ENCODE measurements around the gene MYNN.

The MYNN gene

GRCh38 chr3:169744366-169745054 is 28.7 kb upstream of the MYNN start:
- peak; percentile 26 for TF ChIP-seq CTCF (IDR thresholded peaks at IDR 0.05; ENCODE audit: insufficient read depth, low read length, poor library complexity, severe bottlenecking)
- no peak for TF ChIP-seq EZH2phosphoT487 (conservative IDR thresholded peaks at IDR 0.05; ENCODE audit: low read length)
- Histone ChIP-seq H3K79me2 (ENCODE audit: insufficient read depth, low read length) (no peaks in the 10 kb centered on the region), H3K9ac (ENCODE audit: low read length) (no peak overlapping the region), H3K4me3 (ENCODE audit: insufficient read depth, low read length, poor library complexity, severe bottlenecking) (no peak overlapping the region), H3K4me2 (ENCODE audit: low read depth, low read length, poor library complexity, severe bottlenecking) (no peak overlapping the region), H3F3A (ENCODE audit: insufficient read depth) (no peaks in the 10 kb centered on the region), H3K27ac (ENCODE audit: low read depth, low read length) (no peak overlapping the region), H3K9me2 (replicated peaks; ENCODE audit: insufficient read depth, low read length) (no peaks in the 10 kb centered on the region), H2AFZ (ENCODE audit: low read depth, low read length, severe bottlenecking) (no peak overlapping the region), H3K36me3 (ENCODE audit: low read length) (no peaks in the 10 kb centered on the region), H3K27me3 (ENCODE audit: low read length) (no peaks in the 10 kb centered on the region), H4K20me1 (ENCODE audit: low read depth, low read length) (no peaks in the 10 kb centered on the region), H3K9me3 (ENCODE audit: insufficient read depth, low read length) (no peaks in the 10 kb centered on the region)

GRCh38 chr3:169746924-169747323 is 26.3 kb upstream of the MYNN start:
- H2AFZ ChIP-seq (ENCODE audit: low read depth, low read length, severe bottlenecking) = no peak overlapping the region
- no peaks in the 10 kb centered on the region for H3K9me3 ChIP-seq (ENCODE audit: insufficient read depth, low read length)
- no peaks in the 10 kb centered on the region for H3K79me2 ChIP-seq (ENCODE audit: insufficient read depth, low read length)
- no peak overlapping the region for H3K27ac ChIP-seq (ENCODE audit: low read depth, low read length)
- no peak for TF ChIP-seq CTCF (IDR thresholded peaks at IDR 0.05; ENCODE audit: insufficient read depth, low read length, poor library complexity, severe bottlenecking)
- TF ChIP-seq EZH2phosphoT487 (conservative IDR thresholded peaks at IDR 0.05; ENCODE audit: low read length) = no peak
- no peaks in the 10 kb centered on the region for H3K9me2 ChIP-seq (replicated peaks; ENCODE audit: insufficient read depth, low read length)
- H3K27me3 ChIP-seq (ENCODE audit: low read length) = no peaks in the 10 kb centered on the region
- no peak overlapping the region for H3K4me3 ChIP-seq (ENCODE audit: insufficient read depth, low read length, poor library complexity, severe bottlenecking)
- no peaks in the 10 kb centered on the region for H3K36me3 ChIP-seq (ENCODE audit: low read length)
- no peak overlapping the region for H3K4me2 ChIP-seq (ENCODE audit: low read depth, low read length, poor library complexity, severe bottlenecking)
- no peaks in the 10 kb centered on the region for H4K20me1 ChIP-seq (ENCODE audit: low read depth, low read length)
- no peaks in the 10 kb centered on the region for H3F3A ChIP-seq (ENCODE audit: insufficient read depth)
- H3K9ac ChIP-seq (ENCODE audit: low read length) = no peak overlapping the region

GRCh38 chr3:169748670-169749069 is 24.5 kb upstream of the MYNN start:
- no peaks in the 10 kb centered on the region for H3K36me3 ChIP-seq (ENCODE audit: low read length)
- H3K79me2 ChIP-seq (ENCODE audit: insufficient read depth, low read length) = no peaks in the 10 kb centered on the region
- no peak overlapping the region for H3K4me3 ChIP-seq (ENCODE audit: insufficient read depth, low read length, poor library complexity, severe bottlenecking)
- TF ChIP-seq EZH2phosphoT487 (conservative IDR thresholded peaks at IDR 0.05; ENCODE audit: low read length) = no peak
- no peak for TF ChIP-seq CTCF (IDR thresholded peaks at IDR 0.05; ENCODE audit: insufficient read depth, low read length, poor library complexity, severe bottlenecking)
- no peaks in the 10 kb centered on the region for H3F3A ChIP-seq (ENCODE audit: insufficient read depth)
- H3K9ac ChIP-seq (ENCODE audit: low read length) = no peak overlapping the region
- no peak overlapping the region for H3K27ac ChIP-seq (ENCODE audit: low read depth, low read length)
- H3K9me2 ChIP-seq (replicated peaks; ENCODE audit: insufficient read depth, low read length) = no peaks in the 10 kb centered on the region
- H4K20me1 ChIP-seq (ENCODE audit: low read depth, low read length) = no peaks in the 10 kb centered on the region
- no peak overlapping the region for H2AFZ ChIP-seq (ENCODE audit: low read depth, low read length, severe bottlenecking)
- no peak overlapping the region for H3K4me2 ChIP-seq (ENCODE audit: low read depth, low read length, poor library complexity, severe bottlenecking)
- H3K9me3 ChIP-seq (ENCODE audit: insufficient read depth, low read length) = no peaks in the 10 kb centered on the region
- H3K27me3 ChIP-seq (ENCODE audit: low read length) = no peaks in the 10 kb centered on the region

Measured in SU-DHL-6 (cell line).